SU-DHL-6 (cell line): Measurements from ENCODE around the gene SEZ6L2.

Experiments used
- EZH2phosphoT487 ChIP-seq: fragments of 200-600 bp; sonication (generic), shearing (Covaris generic); conservative IDR thresholded peaks from 2 replicates; pipeline ENCODE4 v1.6.1; 2018; ENCODE audit warnings: mild to moderate bottlenecking, antibody characterized with exemption, low read length, moderate library complexity, mixed read lengths
- TF ChIP-seq, protein P1 (sequence below): fragments of 200-600 bp; sonication (generic); IDR thresholded peaks from one replicate; pipeline ENCODE4 v1.5.1; 2017; ENCODE audit warnings: antibody characterized with exemption, mild to moderate bottlenecking, low read length, moderate library complexity; ENCODE audit not compliant: insufficient read depth, poor library complexity, severe bottlenecking

DNA sequence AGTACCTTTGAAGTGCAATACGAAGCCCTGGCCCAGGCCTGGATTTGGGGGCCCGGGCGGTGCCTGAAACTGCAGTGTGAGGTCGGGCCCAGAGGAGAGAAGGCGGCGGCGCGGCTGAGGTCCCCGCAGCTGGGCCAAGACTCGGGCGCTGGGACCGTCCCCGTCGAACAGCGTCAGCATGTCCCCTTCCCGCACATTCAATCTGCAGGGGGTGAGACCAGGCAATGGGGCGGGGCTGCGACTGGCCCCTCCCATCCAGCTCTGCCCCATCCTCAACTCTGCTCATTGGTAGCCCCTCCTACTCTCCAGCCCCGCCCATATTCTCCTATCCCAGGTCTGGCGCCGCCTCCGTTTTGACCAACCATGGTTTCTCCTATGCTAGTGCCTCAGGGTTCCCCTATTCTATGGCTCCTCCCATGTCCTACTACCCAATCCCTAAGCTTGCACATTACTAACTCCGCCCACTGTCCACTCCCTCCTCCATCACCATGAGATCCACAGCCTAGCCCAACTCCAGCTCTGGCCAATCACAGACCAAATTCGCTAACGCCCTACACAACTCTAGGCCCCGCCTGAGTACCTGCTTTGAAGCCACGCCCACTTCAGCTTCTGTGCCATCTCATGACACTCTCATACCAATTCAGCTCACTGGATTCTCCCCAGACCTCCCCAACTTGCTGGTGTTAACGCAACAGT, 21.9 kb downstream of the SEZ6L2 start:
- TF ChIP-seq, protein P1, sequence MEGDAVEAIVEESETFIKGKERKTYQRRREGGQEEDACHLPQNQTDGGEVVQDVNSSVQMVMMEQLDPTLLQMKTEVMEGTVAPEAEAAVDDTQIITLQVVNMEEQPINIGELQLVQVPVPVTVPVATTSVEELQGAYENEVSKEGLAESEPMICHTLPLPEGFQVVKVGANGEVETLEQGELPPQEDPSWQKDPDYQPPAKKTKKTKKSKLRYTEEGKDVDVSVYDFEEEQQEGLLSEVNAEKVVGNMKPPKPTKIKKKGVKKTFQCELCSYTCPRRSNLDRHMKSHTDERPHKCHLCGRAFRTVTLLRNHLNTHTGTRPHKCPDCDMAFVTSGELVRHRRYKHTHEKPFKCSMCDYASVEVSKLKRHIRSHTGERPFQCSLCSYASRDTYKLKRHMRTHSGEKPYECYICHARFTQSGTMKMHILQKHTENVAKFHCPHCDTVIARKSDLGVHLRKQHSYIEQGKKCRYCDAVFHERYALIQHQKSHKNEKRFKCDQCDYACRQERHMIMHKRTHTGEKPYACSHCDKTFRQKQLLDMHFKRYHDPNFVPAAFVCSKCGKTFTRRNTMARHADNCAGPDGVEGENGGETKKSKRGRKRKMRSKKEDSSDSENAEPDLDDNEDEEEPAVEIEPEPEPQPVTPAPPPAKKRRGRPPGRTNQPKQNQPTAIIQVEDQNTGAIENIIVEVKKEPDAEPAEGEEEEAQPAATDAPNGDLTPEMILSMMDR: no peak
- TF ChIP-seq EZH2phosphoT487: no peak
